Gastroesophageal sphincter (tissue), 3 donors: ENCODE results near the gene KRTAP24-1.

Experiments
- CTCF ChIP-seq, 4 experiments: fragments of 200-600 bp in 2 of 4; fragments of 450-650 bp in 2 of 4; sonication (generic) in 1 of 4; IDR thresholded peaks; one replicate each; pipeline ENCODE4 v1.5.1; 2017 to 2019; ENCODE audit warnings: antibody characterized with exemption in 4 of 4, mild to moderate bottlenecking in 2 of 4, moderate library complexity in 2 of 4
- POLR2A ChIP-seq, 2 donors: fragments of 450-650 bp; IDR thresholded peaks; one replicate each; pipeline ENCODE4 v1.6.1; 2017; ENCODE audit warnings: antibody characterized with exemption in 2 of 2, mild to moderate bottlenecking in 2 of 2, moderate library complexity in 1 of 2

- TF ChIP-seq CTCF (IDR thresholded peaks at IDR 0.05) (no peak), POLR2A (IDR thresholded peaks at IDR 0.05) (no peak)
Observed at GRCh38 chr21:30234050-30234449, 48.7 kb downstream of the KRTAP24-1 start.
